AG20443 (cell line): ENCODE measurements around the gene CTAG2.
"Not testable (repeated sequence)": the region's sequence is repeated elsewhere in the genome, so short reads cannot be mapped to it uniquely, and the experiment has no call there.

Experiments used
- DNase-seq: peaks from one replicate; pipeline ENCODE4 v3.0.0; 2012; ENCODE audit warnings: low spot score, mixed read lengths

CTAG2 gene

DNA sequence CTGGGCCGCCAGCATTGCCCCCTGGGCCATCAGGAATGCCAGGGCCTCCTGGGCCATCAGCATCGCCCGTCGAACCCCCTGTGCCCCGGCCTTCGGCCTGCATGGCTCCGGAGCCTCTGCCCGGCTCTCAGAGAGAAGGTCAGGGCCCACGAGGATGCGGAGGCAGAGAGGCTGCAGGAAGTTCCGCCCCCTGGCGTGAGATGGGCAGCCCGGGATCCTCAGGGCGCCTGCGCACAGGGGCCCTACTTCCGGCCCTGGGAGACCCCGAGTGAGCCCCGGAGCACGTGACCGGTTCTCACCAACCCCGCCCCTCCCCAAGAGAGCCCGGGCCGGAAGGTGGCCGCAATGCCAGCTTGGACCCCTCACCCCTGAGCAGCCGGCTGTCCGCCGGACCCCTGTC is at the start of gene CTAG2:
Gene CTAG2 (minus strand): TSS at position 167 of the 400 bp plus-strand sequence. CDS start 64 bp downstream, at position 103.
- not testable (repeated sequence) for DNase-seq

DNA sequence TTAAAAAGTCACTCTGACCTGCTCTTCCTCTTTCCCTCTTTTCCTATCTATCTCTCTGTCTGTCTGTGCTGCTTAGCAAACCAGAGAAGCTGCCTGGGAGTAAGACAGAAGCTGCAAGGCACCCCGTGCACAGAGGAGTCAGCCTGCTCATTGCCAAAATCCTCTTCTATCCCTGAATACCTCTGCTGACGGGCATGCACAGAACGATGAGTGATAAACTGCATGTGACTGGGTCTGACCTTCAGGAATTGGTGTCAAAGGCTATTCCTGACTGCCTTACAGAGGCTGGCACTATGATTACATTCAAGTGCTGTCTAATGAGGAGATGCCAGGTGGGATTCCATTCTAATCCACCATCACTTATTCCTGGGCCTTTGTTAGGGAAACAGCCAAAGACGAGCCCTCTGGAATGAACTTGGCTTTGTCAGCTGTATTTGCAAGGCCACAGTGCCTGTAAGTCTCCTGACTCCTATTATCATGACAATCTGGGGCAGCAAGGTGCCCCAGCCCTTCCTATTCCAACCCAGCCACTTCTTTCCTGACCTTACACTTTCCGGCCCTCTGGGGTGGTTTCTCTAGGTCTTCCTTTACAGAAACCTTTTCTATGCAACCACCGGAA is 45.4 kb upstream of the CTAG2 start:
- DNase-seq = no peak

DNA sequence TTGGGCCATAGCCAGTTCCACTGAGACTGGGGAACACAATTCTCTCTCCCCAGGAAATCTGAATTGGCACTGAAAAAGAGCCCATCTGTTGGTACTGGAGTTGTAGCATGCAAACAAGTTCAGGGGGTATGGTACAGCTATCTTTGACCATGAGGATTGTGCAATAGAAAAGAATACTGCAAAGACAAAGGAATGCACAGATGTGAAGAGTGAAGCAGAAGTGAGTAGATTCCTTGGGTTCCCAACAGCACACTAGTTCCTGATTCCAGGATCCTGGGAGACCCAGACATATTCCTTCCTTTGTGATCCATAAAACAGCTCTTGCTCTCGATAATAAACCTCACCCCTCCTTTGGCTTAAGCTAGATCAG is 43.3 kb upstream of the CTAG2 start:
- DNase-seq = peak; percentile 20

DNA sequence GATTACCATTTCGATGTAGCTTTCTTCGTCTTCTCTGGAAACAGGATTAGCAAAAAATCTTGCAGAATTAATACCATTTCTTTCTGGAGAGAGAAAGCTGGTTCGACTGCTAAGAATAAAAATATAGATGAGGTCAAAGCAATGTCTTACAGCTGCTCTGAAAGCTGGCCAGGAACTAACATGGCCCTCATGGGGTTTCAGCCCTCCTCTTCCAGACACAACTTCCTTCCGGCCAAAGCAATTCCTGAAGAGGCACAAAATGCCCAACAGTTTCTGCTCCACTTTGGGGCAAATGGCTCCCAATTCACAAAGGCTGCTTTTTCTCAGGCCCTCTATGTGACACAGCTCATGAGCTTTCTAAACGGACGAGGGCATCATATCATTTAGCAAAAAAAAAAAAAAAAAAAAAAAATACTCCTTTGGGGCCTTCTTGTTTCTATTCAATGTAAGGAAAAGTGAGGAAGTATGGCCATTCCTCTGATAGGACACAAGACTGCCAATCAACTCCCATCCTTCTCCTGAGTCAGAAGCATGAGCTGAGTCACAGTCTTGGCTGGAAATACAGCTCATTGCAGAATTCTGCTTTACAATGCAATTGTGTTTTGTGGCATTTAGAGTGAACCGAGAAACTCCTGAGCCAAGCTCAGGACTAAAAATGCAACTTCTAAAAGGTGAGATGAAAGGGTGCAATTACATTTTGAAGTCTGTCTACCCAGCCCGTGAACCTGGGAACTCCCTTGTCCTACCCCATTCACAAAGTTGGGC is 42.7 kb upstream of the CTAG2 start:
- DNase-seq = peak; percentile 69

DNA sequence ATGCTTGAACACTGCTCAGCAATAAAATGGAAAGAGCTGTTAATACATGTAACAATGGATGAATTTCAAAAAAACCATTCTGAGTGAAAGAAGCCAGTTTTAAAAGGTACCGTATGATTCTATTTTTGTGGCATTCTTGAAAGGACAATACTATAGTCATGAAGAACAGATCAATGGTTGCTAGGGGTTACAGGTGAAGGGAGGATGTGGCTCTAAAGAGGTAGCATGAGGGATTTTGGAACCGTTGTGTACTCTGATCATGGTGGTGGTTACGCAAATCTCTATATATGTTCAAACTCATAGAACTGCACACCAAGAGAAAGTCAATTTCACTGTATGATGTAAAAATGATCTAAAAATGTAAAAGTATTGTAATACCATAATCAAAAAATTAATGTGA is 40.0 kb upstream of the CTAG2 start:
- DNase-seq = no peak

DNA sequence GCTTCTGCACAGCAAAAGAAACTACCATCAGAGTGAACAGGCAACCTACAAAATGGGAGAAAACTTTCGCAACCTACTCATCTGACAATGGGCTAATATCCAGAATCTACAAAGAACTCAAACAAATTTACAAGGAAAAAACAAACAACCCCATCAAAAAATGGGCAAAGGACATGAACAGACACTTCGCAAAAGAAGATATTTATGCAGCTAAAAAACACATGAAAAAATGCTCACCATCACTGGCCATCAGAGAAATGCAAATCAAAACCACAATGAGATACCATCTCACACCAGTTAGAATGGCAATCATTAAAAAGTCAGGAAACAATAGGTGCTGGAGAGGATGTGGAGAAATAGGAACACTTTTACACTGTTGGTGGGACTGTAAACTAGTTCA is 37.1 kb upstream of the CTAG2 start:
- DNase-seq = not testable (repeated sequence)

DNA sequence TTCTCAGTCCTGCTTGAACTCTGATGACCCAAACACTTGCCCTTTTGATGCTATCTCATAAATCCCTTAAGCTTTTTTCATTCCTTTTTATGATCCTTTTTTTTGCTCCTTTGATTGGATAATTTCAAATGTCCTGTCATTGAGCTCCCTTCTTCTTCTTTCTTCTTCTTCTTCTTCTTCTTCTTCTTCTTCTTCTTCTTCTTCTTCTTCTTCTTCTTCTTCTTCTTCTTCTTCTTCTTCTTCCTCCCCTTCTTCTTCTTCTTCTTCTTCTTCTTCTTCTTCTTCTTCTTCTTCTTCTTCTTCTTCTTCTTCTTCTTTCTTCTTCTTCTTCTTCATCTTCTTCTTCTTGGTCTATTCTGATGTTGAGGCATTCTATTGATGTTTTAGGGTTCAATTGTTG is 18.7 kb upstream of the CTAG2 start:
- not testable (repeated sequence) for DNase-seq

DNA sequence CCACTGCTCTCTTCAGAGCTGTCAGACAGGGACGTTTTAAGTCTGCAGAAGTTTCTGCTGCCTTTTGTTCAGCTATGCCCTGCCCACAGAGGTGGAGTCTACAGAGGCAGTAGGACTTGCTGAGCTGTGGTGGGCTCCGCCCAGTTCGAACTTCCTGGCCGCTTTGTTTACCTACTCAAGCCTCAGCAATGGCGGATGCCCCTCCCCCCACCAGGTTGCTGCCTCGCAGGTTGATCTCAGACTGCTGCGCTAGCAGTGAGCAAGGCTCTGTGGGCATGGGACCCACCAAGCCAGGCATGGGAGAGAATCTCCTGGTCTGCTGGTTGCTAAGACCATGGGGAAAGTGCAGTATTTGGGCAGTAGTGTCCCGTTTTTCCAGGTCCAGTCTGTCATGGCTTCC is 17.5 kb upstream of the CTAG2 start:
- not testable (repeated sequence) for DNase-seq

DNA sequence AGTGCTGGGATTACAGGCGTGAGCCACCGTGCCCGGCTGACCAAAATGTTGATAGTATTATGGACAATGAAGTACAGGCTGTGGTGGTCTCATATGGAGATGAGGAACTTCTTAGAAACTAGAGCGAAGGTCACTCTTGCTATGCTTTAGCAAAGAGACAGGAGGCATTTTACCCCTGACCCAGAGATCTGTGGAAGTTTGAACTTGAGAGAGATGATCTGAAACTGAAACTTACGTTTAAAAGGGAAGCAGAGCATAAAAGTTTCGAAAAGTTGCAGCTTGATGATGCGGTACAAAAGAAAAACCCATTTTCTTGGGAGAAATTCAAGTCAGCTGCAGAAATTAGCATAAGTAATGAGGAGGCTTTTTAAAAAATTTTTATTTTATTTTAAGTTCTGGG is 8.5 kb upstream of the CTAG2 start:
- DNase-seq = no peak

DNA sequence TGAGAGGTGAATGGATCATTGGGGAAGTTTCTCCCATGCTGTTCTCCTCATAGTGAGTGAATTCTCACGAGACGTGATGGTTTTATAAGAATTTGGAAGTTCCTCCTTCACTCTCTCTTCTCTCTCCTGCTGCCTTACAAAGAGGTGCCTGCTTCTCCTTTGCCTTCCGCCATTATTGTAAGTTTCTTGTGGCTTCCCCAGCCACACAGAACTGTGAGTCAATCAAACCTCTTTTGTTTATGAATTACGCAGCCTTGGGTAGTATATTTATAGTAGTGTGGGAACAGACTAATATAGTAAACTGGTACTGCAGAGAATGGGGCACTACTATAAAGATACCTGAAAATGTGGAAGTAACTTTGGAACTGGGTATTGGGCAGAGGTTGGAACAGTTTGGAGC is 7.8 kb upstream of the CTAG2 start:
- no peak for DNase-seq

DNA sequence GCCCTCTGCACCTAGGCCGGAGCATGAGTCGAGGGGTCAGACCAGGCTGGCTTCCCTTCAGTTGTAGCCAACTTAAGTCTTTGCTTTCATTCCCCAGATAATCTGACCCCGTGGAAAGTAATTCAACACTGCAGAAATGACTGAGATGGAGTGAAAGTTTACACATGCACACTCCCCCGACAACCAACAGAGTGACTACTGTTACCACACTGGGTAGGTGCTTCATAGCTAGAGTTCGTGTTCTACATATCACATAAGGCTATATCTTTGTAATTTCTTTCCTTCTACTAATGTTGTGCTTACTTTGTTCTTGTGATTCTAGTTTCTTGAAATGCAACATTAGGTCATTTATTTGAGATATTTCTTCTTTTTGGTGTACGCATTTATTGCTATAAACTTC is 7.2 kb upstream of the CTAG2 start:
- no peak for DNase-seq

DNA sequence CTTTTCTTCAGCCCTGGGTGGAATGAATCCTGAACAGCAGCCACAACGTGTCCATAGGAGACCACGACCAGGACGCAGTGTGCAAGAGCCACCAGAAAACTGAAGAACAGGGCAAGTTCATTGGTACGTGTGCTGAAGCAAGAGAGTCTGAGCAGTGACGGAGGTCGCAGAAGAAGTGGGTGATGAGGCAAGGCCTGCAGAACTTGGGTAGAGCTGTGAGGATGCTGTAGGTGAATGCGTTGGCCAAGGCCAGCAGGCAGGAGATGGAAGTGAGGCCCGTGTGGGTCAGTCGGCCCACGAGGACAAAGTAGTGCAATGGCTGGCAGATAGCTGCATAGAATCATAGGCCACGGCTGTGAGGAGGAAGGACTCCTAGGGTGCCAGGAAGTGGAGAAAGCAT is 5.6 kb upstream of the CTAG2 start:
- no peak for DNase-seq

DNA sequence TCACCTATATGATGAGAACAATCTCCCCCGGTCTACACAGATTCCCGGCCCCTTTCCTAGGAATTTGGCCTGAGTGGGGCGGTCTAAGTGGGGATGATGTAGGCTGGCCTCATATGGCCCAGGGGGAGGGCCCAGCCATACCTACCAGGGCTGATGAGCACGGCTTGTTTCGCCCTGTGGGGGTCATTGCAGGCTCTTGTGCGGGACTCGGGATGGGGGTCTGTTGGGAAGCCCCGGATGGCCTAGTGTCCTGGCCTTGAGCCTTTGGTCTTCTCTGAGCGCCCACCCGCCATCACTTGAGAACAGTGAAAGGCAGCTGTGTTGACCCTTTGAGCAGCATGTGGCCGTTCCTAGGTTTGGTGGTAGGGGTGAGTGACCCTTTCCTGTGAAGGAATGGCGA is 4.8 kb upstream of the CTAG2 start:
- DNase-seq = no peak

DNA sequence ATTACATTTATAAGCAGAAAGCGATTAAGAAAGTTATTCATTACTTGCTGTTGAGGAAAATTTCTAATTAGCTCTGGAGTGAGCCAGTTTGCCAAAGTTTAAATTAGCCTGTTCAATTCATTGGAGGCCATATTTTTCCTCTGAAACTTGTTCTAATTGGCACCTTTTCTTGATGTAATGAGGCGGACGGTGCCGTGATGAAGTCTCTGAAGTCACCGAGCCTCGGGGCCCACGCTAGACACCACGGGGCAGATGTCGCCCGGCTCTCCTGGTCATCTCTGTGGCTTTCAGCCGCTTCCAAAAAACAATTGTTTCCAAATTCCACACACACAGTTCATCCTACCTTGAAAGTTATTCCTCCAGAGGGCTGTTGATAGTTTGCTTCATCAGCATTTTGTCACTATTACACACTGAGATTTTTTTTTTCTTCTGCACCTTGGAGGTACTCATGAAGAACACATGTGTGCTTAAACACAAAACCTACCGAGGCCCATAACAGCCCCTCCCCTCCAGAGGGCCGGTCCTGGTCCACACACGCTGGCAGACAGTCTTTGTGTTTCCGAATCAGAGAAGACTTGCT is 3.9 kb upstream of the CTAG2 start:
- DNase-seq = no peak

DNA sequence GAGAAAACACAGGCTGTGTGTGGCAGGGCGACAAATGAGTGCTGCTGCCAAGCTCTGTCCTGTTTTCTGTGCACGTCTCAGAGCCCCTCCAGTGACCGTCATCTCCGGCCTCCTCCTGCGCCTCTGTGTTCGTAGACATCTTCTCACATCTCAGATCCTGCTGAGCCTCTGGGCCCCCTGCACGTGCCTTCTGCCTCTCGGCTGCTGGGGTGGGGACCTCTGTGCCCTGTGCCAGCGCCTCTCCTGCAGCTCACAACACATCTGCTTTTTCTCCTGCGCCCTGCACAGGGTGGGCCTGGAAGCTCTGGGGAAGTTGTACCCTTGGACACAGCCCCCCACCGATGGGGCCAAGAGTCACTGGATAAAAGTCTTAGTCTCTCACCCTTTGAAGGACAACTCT is 2.4 kb upstream of the CTAG2 start:
- DNase-seq = no peak

DNA sequence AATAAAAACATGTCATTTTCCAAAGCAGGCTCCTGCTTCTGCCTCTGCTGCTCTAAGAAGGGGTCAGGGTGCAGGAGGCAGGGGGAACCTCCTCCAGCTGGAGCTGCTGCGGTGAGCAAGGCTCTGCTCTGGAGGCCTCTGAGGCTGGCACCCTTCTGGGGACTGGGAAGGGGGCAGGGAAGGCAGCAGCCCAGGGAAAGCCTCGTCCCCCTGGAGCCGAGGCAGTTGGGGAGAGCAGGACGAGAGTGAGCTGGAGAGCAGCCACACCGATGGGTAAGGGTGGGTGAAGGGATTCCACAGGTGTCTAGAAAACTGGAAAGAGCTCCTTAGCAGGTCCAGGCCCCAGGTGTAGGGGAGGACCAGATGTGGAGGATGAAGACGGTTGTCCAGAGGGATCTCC is 2.0 kb upstream of the CTAG2 start:
- no peak for DNase-seq

DNA sequence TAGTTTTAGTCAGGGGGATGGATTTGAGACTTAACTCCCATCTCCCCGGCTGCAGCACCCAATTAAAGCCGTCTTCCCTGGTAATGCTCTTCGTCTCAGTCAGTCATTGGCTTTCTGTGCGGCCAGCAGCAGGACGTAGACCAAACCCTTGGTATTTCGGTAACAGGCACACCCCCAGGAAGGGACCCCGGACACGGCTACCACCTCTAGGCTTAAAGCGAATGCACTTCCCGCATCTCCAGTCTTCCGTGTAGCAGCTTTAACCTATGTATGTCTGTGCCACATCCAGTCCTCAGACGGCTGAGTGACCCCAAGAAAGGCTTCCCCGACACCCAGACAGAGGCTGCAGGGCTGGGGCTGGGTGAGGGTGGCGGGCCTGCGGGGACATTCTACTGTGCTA is 1.5 kb upstream of the CTAG2 start:
- DNase-seq = no peak

DNA sequence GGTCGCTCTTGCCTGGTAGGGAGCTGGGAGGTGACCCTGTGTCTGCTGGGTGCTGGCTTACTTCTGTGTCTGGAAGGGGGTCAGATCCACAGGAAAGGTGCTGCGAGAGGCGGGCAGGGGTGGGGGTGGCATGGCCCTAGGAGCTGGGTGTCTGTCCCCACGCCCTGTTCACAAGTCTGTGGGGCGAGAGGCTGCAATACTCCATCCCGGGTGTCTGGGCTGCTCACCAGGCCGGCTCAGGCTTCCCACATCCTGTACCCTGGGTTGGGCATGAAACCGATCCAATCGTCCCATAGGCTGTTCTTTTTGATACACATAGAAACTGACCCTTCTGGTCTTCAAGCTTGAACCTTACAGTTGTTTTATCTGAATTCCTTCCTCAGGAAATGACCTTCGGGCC is 993 bp upstream of the CTAG2 start:
- no peak for DNase-seq

DNA sequence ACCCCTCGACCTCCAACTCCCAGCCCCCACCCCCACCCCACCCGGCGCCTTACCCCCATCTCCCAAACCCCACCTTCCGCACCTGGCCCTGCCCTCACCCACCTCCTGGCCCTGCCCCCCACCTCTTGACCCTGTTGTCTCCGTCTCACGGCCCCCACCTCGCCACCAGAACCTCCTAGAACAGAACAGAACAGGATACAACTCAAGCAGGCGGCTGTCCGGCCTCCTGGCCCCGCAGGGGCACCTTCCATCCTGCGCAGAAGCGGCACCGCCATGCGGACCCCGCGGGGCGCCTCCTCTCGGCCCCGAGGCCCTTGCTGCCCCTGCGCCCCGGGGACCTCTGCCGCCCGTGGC is 354 bp downstream of the CTAG2 start:
- no peak for DNase-seq

DNA sequence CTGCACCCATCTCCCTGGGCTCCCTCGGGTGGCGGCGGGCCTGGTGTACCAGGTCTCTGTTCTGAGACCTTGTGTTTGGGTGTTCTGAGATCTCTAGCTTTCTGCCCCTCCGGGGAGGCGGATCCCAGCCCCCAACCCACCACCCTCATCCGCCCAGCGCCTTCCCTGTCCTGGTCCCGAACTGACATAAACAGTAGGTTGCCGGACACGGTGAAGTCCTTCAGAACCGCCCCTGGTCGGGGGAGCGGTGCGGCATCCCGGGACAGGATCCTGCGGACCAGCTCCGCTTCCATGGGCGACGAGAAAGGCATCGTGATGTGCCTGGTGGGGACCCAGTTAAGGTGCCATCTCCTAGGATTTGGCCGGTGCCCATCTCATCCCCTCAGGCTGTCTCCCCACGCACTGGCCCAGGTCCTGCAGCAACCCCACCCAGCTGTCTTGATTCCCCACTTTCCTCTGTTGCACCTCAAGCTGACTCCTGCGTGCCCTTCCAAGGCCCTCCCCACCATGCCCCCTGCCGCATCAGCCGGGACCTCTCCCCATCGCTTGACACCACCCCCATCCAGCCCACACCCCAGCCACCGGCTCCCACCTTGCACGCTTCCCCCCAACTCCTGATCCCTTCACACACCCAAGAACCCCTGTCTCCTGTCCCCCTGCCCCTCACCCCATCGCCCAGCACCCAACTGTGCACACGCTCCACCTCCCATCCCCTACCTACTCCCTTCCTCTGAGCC is 900 bp downstream of the CTAG2 start:
- no peak for DNase-seq

DNA sequence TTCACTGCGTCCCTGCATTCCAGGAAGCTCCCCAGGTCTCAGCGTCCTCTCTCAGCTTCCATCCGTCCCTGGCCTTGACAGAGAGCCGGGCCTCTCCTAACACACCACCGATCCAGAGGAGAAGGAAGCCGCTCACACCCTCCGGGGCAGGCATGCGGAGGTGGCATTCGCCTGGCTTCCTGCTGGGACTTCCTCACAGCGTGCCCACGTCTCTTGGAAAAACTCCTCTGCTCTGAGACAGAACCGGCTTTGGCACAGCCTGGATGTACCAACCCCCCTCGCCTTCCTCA is 3.2 kb downstream of the CTAG2 start:
- no peak for DNase-seq

DNA sequence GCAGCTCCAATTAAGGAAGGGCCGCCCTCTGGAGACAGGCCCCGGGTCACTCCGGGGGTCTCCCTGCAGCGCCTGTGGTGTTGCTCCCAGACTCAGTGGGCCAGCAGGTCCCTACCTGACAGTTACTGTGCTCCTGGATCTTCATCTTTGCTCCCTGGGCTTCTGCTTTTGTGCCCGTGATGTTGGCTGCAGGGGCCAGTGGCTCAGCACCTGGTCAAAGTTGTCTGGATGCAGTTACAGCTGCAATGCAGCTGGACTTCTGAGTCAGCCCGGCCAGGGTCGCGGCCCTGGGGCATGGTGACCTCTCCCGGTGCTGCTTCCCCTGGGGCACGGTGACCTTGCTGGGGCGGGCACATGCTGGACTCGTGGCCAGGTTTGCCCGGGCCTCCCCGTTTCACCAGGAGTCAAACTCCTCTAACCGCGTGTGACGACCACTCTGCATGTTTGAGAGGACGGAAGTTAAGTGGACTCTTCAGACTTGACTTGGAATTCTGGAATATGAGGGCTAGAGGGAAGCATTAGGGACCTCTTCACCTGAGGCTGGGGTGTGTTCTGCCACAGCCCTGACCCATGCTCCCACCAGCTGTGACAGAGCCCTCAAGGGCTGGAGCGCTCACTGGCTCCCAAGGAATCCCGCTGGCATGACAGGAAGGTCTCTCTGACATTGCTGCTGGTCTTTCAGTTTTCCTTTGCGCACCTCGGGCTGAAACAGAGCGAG is 3.7 kb downstream of the CTAG2 start:
- DNase-seq = no peak

DNA sequence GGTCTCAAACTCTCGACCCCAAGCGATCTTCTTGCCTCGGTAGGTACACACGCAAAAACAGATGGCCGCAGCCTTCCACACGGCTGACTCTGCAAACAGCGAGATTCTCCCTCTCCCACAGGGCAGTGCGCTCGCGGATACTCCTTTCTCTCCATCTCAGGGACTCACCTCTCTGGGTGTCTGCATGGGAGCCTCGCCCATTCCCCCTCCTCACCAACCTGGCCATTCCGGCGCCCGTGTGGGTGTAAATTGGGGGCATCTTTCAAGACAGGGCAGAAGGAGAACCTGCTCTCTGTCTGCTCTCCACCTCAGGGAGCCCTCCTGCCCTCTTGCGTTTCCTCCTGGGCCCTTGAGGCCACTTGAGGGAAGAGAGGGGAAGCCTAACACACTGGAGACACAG is 4.4 kb downstream of the CTAG2 start:
- no peak for DNase-seq
